Glutamatergic neuron (in vitro differentiated cells): Measurements from ENCODE around the gene IL34. TPM values are rescaled to one million over a fixed set of nuclear protein-coding genes. Genes with fewer than 3 reads are reported as not detected.
"Not testable (repeated sequence)": the region's sequence is repeated elsewhere in the genome, so short reads cannot be mapped to it uniquely, and the experiment has no call there.

Experiments
- DNase-seq: peaks from one replicate; pipeline ENCODE4 v3.0.0; 2022
- H3K27ac Mint-ChIP-seq: one replicate; pipeline ENCODE4 v1.8.0; 2020; ENCODE audit warnings: mild to moderate bottlenecking, mixed read lengths, inconsistent platforms; ENCODE audit not compliant: unreplicated experiment
- H3K27me3 Mint-ChIP-seq: one replicate; pipeline ENCODE4 v1.8.0; 2020; ENCODE audit warnings: mild to moderate bottlenecking, moderate library complexity, mixed read lengths, inconsistent platforms; ENCODE audit not compliant: unreplicated experiment
- H3K36me3 Mint-ChIP-seq: one replicate; pipeline ENCODE4 v1.8.0; 2020; ENCODE audit warnings: mild to moderate bottlenecking, mixed read lengths, inconsistent platforms; ENCODE audit not compliant: unreplicated experiment
- H3K4me1 Mint-ChIP-seq: one replicate; pipeline ENCODE4 v1.8.0; 2020; ENCODE audit warnings: mild to moderate bottlenecking, low read depth, mixed read lengths, inconsistent platforms; ENCODE audit not compliant: unreplicated experiment
- H3K4me3 Mint-ChIP-seq: one replicate; pipeline ENCODE4 v1.8.0; 2020; ENCODE audit warnings: mild to moderate bottlenecking, mixed read lengths, inconsistent platforms; ENCODE audit not compliant: unreplicated experiment
- H3K9me3 Mint-ChIP-seq: one replicate; pipeline ENCODE4 v1.8.0; 2020; ENCODE audit warnings: mild to moderate bottlenecking, moderate library complexity, mixed read lengths, inconsistent platforms; ENCODE audit not compliant: unreplicated experiment
- CTCF ChIP-seq: fragments of 200-600 bp; sonication (generic); IDR thresholded peaks from one replicate; pipeline ENCODE4 v1.5.0; 2021; ENCODE audit not compliant: partially characterized antibody, unreplicated experiment
- total RNA-seq: library from RNA; stranded (reverse); fragmentation: NEBNext Ultra II Directional; extraction: Animal tissue kit (Norgen Biotek cat#: 25700); gene quantifications from one replicate; pipeline ENCODE4 v1.2.1, GENCODE V29; 2021; ENCODE audit not compliant: unreplicated experiment

The IL34 gene
- total RNA-seq, 1 donor from 2014 or later, result 0.42 TPM

GRCh38 chr16:70632273-70632672, 14.1 kb upstream of the IL34 start:
- peaks cover 4% of the 10 kb centered on the region for H3K4me1 Mint-ChIP-seq
- no peaks in the 10 kb centered on the region for H3K27me3 Mint-ChIP-seq
- TF ChIP-seq CTCF, result no peak
- DNase-seq, result no peak
- no peaks in the 10 kb centered on the region for H3K36me3 Mint-ChIP-seq
- no peak overlapping the region for H3K4me3 Mint-ChIP-seq
- peak overlapping the region; percentile 39 for H3K27ac Mint-ChIP-seq
- peaks cover 4% of the 10 kb centered on the region for H3K9me3 Mint-ChIP-seq

- not testable (repeated sequence) for H3K27ac Mint-ChIP-seq, H3K9me3 Mint-ChIP-seq, H3K36me3 Mint-ChIP-seq, H3K27me3 Mint-ChIP-seq, DNase-seq, H3K4me1 Mint-ChIP-seq, H3K4me3 Mint-ChIP-seq
Observed at GRCh38 chr16:70633617-70634016, 12.7 kb upstream of the IL34 start.

- DNase-seq, result no peak
- Mint-ChIP-seq H3K27ac (no peak overlapping the region), H3K9me3 (peaks cover 3% of the 10 kb centered on the region), H3K36me3 (no peaks in the 10 kb centered on the region), H3K27me3 (no peaks in the 10 kb centered on the region), H3K4me3 (no peak overlapping the region), H3K4me1 (peaks cover 4% of the 10 kb centered on the region)
- no peak for TF ChIP-seq CTCF
Observed at GRCh38 chr16:70634861-70635260, 11.5 kb upstream of the IL34 start.

GRCh38 chr16:70635336-70636016, 10.9 kb upstream of the IL34 start:
- peaks cover 4% of the 10 kb centered on the region for H3K4me1 Mint-ChIP-seq
- H3K9me3 Mint-ChIP-seq, result peaks cover 3% of the 10 kb centered on the region
- TF ChIP-seq CTCF, result no peak
- no peaks in the 10 kb centered on the region for H3K27me3 Mint-ChIP-seq
- no peak for DNase-seq
- H3K4me3 Mint-ChIP-seq, result no peak overlapping the region
- H3K27ac Mint-ChIP-seq, result no peak overlapping the region
- H3K36me3 Mint-ChIP-seq, result no peaks in the 10 kb centered on the region

- Mint-ChIP-seq H3K4me1 (peaks cover 2% of the 10 kb centered on the region), H3K4me3 (no peak overlapping the region), H3K27ac (no peak overlapping the region), H3K27me3 (no peaks in the 10 kb centered on the region), H3K9me3 (peaks cover 2% of the 10 kb centered on the region), H3K36me3 (peaks cover 9% of the 10 kb centered on the region)
- DNase-seq, result no peak
- no peak for TF ChIP-seq CTCF
Observed at GRCh38 chr16:70638814-70639792, 7.3 kb upstream of the IL34 start.
